Activated CD8-positive, alpha-beta memory T cell treated with anti-CD3 and anti-CD28 coated beads, Interleukin-2, amount 50 U/mL, for 1 hour (primary cell): Measurements from ENCODE around the gene ANKRD28.
"Not testable (repeated sequence)": the region's sequence is repeated elsewhere in the genome, so short reads cannot be mapped to it uniquely, and the experiment has no call there.

Experiments used
- DNase-seq: peaks from one replicate; pipeline ENCODE4 v3.0.0-alpha.2; 2020; ENCODE audit errors: extremely low read depth

The ANKRD28 gene

DNA sequence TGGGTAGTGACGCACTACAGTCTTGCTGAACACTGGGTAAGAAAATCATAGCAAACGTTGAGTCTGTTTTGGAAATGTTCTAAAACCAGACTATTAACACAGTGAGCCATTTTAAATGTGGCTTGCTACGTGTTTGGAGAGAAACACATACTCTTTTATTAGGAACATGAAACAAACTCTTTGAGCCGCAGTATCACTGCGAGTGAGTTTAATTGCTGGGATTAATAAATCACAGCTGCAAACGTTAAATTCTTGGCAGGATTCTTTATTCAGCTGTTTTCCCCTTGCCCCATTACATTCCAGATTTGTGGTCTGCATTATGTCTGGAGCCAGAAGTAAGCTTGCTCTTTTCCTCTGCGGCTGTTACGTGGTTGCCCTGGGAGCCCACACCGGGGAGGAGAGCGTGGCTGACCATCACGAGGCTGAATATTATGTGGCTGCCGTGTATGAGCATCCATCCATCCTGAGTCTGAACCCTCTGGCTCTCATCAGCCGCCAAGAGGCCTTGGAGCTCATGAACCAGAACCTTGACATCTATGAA, 162.6 kb downstream of the ANKRD28 start:
- no peak for DNase-seq

DNA sequence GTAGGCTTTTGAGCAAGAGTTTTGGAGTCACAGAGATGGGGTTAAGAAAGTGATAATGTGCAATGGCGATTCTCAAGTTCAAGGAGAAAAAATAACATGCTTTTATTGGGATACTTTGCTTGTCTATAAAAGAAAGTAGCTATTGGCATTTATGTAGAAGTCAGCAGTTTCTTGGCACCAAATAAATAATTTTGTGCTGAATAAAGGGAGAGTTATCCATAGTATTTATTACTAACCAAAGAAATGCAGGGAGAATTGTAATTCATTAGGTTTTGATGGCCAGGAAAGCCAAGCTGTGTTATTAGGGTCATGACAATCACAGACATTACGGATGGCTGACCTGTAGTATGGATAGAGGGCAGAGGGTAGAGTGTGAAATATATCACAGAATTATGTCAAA, 163.1 kb downstream of the ANKRD28 start:
- no peak for DNase-seq

DNA sequence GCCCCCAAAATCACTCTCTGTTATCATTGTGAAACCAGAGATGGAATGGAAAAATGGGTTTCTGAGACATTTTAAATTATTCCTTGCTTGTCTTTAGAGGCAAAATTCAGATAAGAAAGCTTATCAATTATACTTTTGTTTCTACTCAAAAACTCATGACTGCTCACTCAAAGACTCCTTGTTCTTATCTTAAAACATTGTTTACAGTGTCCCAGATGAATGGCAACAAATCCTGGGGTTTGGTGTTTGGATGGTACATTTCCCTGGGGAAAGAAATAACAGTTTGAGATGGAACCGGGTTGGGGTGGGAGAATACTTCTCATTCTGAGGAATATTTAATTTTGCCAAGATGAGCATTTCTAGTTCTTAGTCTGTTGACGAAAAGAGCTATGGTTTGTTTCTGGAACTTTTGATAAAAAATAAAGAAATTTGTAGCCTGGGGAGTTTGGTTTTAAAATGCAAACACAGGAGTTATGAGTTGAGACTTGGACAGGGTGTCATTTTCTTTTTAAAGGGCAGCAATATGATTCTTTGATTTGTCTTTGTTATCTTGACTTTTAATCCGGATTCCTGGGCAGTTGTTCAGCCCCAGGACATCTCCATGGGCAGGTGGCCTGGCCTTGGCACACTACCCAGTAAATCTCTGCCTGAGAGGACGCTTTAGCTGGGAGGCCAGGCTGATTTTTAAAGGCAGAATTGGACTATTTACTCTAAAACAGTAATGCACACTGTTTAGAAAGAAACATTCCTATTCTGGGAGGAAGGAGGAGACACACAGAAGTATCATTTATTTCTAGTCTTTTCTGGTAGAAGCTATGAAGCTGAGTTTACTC, 163.8 kb downstream of the ANKRD28 start:
- no peak for DNase-seq

DNA sequence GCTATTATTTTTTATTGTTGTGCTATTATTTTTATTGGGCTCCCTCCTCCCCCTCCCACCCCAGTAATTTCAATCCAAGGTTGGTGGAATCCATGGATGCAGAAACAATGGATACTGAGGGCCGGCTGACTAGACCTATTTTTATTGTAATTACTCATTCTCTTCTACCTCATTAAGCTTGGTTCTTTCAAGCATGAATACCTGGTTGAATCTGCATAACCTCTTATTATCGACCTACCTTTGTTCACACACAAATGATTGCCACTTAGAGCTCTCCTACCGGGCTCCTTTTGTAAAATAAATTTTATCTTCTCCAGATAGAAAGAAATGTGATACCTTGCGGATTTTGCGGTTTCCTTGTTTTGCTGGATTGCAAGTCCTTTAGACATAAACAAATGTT, 164.6 kb downstream of the ANKRD28 start:
- no peak for DNase-seq

DNA sequence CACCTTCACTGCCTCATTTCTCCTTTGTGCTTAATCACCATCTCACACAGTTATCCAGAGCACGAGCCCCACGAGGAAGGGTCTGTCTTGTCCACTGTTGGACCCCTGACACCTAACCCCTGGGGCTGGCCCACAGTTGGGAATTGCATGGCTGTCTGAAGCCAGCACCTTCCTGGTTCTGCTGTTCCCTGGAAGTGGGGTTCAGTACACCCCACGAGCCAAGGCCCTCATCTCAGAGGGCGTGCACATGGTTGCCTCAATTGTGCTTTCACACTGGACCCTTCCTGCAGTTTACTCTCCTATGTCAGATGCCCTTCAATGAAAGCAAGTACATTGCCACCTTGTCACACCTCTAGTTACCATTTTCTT, 165.6 kb downstream of the ANKRD28 start:
- no peak for DNase-seq

DNA sequence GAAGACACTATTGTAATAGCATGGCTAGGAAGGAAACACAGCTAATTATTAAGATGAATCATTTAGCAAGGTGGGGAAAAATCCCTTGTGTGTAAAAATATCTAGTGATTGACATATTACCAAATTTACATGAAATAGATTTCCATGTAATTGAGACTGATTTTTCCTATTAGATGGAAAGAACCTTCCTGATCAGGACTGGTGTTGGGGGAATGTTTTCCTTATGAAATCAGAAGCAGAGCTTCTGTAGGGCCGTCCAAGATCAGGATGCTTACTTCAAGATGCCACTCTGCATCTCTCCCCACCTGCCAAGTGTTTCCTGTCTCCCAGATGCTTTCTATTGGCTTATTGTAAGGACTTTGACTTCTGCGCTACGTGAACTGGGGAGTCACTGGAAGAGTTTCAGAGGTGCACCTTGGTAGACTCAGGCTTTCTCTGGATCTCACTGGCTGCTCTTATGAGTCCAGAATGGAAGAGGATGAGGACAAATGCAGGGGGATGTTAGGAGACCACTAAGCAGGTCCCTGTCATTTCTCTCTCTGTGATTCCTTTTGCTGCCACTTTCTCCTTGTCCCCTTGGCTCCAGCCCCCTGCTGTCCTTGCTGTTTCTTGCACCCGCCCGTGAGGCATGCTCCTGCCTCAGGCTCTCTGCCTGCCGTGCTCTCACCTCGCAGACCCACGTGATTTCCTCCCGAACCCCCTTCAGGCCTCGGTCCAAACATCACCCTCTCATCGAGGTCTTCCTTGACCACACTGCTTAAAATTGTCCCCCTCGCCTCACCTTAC, 166.2 kb downstream of the ANKRD28 start:
- DNase-seq = no peak

DNA sequence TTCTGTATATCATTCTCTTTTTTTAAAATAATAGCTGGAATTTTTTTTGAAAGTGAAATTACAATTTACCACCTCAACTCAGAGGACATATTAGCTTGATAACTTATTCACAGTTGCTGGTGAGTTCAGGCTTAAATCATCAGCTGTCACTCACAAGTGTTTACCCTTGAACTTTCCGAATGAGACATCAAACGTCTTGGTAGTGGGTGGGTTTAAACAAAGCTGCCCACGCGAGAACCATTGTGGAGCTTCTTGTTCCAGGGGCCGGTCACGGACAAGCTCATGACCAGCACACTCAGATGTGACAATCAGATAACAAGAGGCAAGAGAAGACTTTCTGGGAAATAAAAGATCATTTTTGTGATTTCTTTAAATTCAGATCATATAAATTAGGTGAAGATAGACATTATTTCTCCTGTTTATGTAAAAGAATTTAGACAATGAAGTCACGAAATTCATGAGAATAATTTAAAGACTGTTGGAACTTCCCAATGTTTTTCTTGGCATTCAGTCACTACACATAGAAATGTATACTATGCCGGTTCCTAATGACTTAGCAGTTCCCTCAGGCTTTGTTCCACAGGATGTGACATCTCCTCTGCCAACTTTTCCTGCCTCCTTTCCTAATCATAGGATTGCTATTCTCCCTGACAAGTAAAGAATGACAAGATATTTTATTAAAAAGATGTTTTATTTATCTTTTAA, 167.0 kb downstream of the ANKRD28 start:
- DNase-seq = no peak

DNA sequence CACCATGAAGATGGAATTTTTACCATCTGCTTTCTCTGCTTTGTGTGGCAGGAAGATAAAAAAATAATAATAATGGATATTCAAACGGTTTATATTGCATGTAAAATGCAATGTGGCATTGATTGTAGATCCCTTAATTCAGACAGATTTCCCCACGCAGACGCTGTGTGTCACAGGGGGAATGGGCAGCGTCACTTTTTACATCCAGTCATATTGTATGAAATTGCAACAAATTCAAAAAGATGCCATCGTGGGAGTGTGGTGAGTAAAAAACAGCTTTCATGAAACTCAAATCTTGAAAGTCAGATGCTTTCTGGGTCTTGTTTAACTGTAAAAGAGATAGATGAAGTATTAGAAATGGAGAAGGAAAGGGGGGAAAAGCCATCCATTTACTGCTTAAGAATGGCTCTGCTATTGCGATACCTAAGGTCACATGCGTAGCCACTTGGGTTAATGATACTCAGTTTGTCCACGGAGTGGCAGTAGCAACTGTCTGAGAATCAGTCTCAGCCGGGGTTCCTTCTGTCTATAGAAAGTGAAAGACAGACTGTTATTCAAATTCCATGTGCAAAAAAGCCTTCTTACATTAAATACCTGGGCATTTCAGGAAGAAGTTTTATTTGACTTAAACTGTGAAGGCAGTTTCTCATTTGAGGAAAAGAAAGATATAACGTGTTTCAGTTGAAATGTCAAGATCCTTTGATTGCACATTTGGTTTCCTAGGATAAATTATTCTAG, 167.8 kb downstream of the ANKRD28 start:
- DNase-seq = peak; percentile 28

DNA sequence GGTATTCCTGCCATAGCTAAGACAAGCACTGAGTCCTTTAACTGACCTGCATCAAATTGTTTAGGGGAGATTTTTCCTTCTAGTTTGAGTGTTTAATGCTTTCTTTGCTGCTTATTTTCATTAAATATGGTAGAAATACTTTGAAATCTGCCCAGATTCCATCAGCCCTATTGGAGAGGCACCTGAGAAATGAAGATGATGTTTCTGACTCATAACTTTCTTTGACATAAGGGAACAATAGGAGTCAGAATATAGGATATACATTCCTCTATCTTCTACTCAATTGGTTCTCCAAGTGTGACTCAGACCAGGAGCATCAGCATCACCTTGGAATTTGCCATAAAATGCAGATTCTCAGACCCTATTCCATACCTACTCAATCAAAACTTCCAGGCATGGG, 168.8 kb downstream of the ANKRD28 start:
- no peak for DNase-seq

DNA sequence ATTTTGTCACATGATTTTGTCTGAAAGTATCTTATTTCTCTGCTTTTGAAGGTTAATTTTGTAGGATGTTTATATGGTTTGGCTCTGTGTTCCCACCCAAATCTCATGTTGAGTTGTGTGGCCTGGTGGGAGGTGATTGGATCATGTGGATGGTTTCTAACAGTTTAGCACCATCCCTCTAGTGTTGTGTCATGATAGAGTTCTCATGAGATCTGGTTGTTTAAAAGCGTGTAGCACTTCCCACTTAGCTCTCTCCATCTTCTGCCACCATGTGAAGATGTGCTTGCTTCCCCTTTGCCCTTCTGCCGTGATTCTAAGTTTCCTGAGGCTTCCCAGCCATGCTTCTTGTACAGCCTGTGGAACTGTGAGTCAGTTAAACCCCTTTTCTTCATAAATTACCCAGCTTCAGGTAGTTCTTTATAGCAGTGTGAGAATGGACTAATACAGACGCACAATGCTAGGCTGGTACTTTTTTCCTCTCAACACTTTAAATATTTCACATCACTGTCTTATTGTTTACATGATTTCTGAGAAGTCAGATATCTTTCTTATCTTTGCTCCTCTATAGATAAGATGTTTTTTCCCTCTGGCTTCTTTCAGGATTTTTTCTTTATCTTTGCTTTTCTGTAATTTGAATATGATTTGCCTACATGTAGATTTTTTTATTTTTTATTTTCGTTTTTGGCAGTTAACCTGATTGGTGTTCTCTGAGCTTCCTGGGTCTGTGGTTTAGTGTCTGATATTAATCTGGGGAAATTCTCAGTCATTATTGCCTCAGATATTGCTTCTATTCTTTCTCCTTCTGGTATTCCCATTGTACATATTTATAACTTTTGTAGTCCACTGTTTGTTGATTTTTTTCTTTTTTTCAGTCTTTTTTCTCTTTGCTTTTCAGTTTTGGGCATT, 174.0 kb downstream of the ANKRD28 start:
- DNase-seq = no peak

DNA sequence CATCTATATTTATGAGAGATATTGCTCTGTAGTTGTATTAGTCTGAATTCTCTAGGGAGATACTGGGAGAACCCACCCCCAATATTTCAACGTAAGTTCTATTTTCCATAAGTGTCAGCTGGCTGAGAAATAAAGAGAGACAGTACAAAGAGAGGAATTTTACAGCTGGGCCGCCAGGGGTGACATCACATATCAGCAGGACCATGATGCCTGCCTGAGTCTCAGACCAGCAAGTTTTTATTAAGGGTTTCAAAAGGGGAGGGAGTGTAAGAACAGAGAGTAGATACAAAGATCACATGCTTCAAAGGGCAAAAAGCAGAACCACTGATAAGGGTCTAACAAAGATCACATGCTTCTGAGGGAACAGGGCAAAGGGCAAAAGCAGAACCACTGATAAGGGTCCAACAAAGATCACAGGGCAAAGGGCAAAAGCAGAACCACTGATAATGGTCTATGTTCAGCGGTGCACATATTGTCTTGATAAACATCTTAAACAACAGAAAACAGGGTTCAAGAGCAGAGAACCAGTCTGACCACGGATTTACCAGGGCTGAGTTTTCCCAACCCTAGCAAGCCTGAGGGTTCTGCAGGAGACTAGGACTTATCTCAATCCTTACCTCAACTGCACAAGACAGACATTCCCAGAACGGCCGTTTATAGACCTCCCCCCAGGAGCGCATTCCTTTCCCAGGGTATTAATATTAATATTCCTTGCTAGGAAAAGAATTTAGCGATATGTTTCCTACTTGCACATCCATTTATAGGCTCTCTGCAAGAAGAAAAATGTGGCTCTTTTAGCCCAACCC, 177.9 kb downstream of the ANKRD28 start:
- not testable (repeated sequence) for DNase-seq
